Endothelial cell of umbilical vein (primary cell): ENCODE data around the gene PPP1R3F. TPM values are rescaled to one million over a fixed set of nuclear protein-coding genes. Genes with fewer than 3 reads are reported as not detected.

Experiments
- BruUV-seq: library from RNA; stranded (reverse); fragments of 400-500 nt; replicated peaks from 2 replicates; lab custom pipeline; 2021; lab: Mats Ljungman, UMichigan
- CTCF ChIA-PET: fragments of 300-600, 350-600 bp; sonication (Branson Sonifier 250); formaldehyde crosslinking; loops from one replicate; lab custom pipeline; 2021; ENCODE audit warnings: antibody characterized with exemption, inconsistent platforms; lab: Charles Lee
- POLR2A ChIA-PET: fragments of 300-600, 350-600 bp; sonication (Branson Sonifier 250); formaldehyde crosslinking; loops from one replicate; lab custom pipeline; 2021; ENCODE audit warnings: antibody characterized with exemption, inconsistent platforms; lab: Charles Lee
- DNase-seq: peaks from one replicate; pipeline ENCODE4 v3.0.0-alpha.2; 2011; ENCODE audit warnings: low read depth, low spot score
- FAIRE-seq: peaks from 2 replicates; lab custom pipeline; 2011; peaks lifted over from hg19 to GRCh38; lab: Jason Lieb, UNC
- H2AFZ ChIP-seq: 2 replicates; pipeline ENCODE4 v1.6.0; 2012; ENCODE audit warnings: low read depth, low read length, control low read depth, inconsistent platforms
- H3K27ac ChIP-seq: 2 replicates; pipeline ENCODE4 v1.5.1; 2011; ENCODE audit warnings: low read depth, mild to moderate bottlenecking, control low read depth, low read length, moderate library complexity; ENCODE audit not compliant: insufficient read depth
- H3K27me3 ChIP-seq, 2 experiments: 2 replicates each; pipeline versions ENCODE4 v1.6.0 to v1.6.1; 2011; ENCODE audit warnings: low read length in 2 of 2, mixed read lengths in 1 of 2; ENCODE audit not compliant: control insufficient read depth in 2 of 2, insufficient read depth in 2 of 2
- H3K36me3 ChIP-seq, 2 experiments: 2 replicates in 1 of 2; 3 replicates in 1 of 2; pipeline ENCODE4 v1.5.1; 2011; ENCODE audit warnings: low read length in 2 of 2, mild to moderate bottlenecking in 1 of 2, moderate library complexity in 1 of 2; ENCODE audit not compliant: control insufficient read depth in 2 of 2, insufficient read depth in 2 of 2; ENCODE audit errors: extremely low read depth in 1 of 2
- H3K4me1 ChIP-seq: 3 replicates; pipeline ENCODE4 v1.5.1; 2011; ENCODE audit warnings: mild to moderate bottlenecking, low read length; ENCODE audit not compliant: control insufficient read depth, insufficient read depth; ENCODE audit errors: extremely low read depth
- H3K4me2 ChIP-seq: 2 replicates; pipeline ENCODE4 v1.6.1; 2011; ENCODE audit warnings: low read length, control low read depth, mixed read lengths; ENCODE audit not compliant: insufficient read depth
- H3K4me3 ChIP-seq, 3 experiments: fragments of 200-600 bp in 1 of 3; sonication (generic), shearing (Covaris generic) in 1 of 3; replicated peaks in 1 of 3; 2 replicates each; pipeline ENCODE4 v1.5.1; 2011 to 2016; ENCODE audit warnings: control low read depth in 3 of 3, low read length in 3 of 3, mild to moderate bottlenecking in 2 of 3, inconsistent platforms in 1 of 3, low read depth in 1 of 3, moderate library complexity in 1 of 3; ENCODE audit not compliant: insufficient read depth in 1 of 3
- H3K79me2 ChIP-seq: 2 replicates; pipeline ENCODE4 v1.6.0; 2012; ENCODE audit warnings: low read length, inconsistent platforms; ENCODE audit not compliant: control insufficient read depth, insufficient read depth
- H3K9ac ChIP-seq: replicated peaks from 2 replicates; pipeline ENCODE3; 2011; ENCODE audit warnings: low read length, control low read depth; ENCODE audit not compliant: insufficient read depth; ENCODE audit errors: extremely low read depth
- H3K9me1 ChIP-seq: replicated peaks from 3 replicates; pipeline ENCODE4 v1.6.0; 2011; ENCODE audit warnings: mild to moderate bottlenecking, low read length; ENCODE audit not compliant: control insufficient read depth, insufficient read depth; ENCODE audit errors: extremely low read depth
- H3K9me3 ChIP-seq: replicated peaks from 2 replicates; pipeline ENCODE4 v1.5.1; 2012; ENCODE audit warnings: low read length, inconsistent platforms; ENCODE audit not compliant: control insufficient read depth, insufficient read depth
- H4K20me1 ChIP-seq: replicated peaks from 2 replicates; pipeline ENCODE3; 2011; ENCODE audit warnings: mild to moderate bottlenecking, low read length; ENCODE audit not compliant: control insufficient read depth, insufficient read depth; ENCODE audit errors: extremely low read depth
- FOS ChIP-seq: IDR thresholded peaks from 2 replicates; pipeline ENCODE4 v1.6.1; 2011; ENCODE audit warnings: mild to moderate bottlenecking, low read length, moderate library complexity, borderline replicate concordance; ENCODE audit not compliant: insufficient read depth
- JUN ChIP-seq: IDR thresholded peaks from 2 replicates; pipeline ENCODE4 v1.6.1; 2011; ENCODE audit warnings: borderline replicate concordance, low read depth; ENCODE audit not compliant: insufficient read length, insufficient read depth
- MAX ChIP-seq: IDR thresholded peaks from 2 replicates; pipeline ENCODE4 v1.6.1; 2011; ENCODE audit not compliant: insufficient read depth, insufficient read length
- MYC ChIP-seq: IDR thresholded peaks from one replicate; pipeline ENCODE4 v1.6.1; 2011; ENCODE audit warnings: mild to moderate bottlenecking, low read depth, low read length
- POLR2A ChIP-seq: IDR thresholded peaks from 2 replicates; pipeline ENCODE4 v1.6.1; 2012; ENCODE audit warnings: low read depth, mild to moderate bottlenecking, control low read depth, low read length
- POLR2AphosphoS5 ChIP-seq: IDR thresholded peaks from 2 replicates; pipeline ENCODE4 v1.6.1; 2012; ENCODE audit warnings: low read depth, mild to moderate bottlenecking, control low read depth, low read length, moderate library complexity; ENCODE audit not compliant: insufficient read depth
- dilution Hi-C: fragments of 300-500 bp; cut with MboI; formaldehyde crosslinking; loops from one replicate; pipeline ENCODE4 v1.15.0; 2019; ENCODE audit warnings: low sequenced_read_pairs; ENCODE audit not compliant: extremely low pct_ligation_motif_present
- intact Hi-C: fragments of 100-400 bp; cut with micrococcal nuclease; formaldehyde crosslinking; loops from one replicate; pipeline ENCODE4 v1.10.0; 2022
- polyA plus RNA-seq, 4 experiments: library from polyadenylated mRNA; depleted of rRNA in 3 of 4; stranded (reverse) in 3 of 4; unstranded in 1 of 4; fragments of >200 nt; gene quantifications; 2 replicates each; pipeline versions ENCODE4 v1.2.1 to v1.2.3, GENCODE V29; 2011 to 2012; ENCODE audit warnings: missing spikeins in 1 of 4
- total RNA-seq: library from RNA; stranded (reverse); gene quantifications from 2 replicates; pipeline ENCODE4 v1.2.3, GENCODE V29; 2021

The PPP1R3F gene
- total and polyA plus RNA-seq, 2 donors (not counting 3 experiments of a cell fraction or from before 2014, with no cell fraction given): 1.5 to 2.5 TPM

- BruUV-seq: no TSS peak
- no peaks in the 10 kb centered on the region for H3K79me2 ChIP-seq
- H3K27me3 ChIP-seq: no peaks in the 10 kb centered on the region
- intact Hi-C loops: no loop called here
- no peak overlapping the region for H3K27ac ChIP-seq
- CTCF ChIA-PET: no interaction called here
- no peak for FAIRE-seq
- no peak overlapping the region for H2AFZ ChIP-seq
- TF ChIP-seq MAX (no peak), POLR2AphosphoS5 (no peak), JUN (no peak), POLR2A (no peak), FOS (no peak)
- no peaks in the 10 kb centered on the region for H3K9me3 ChIP-seq
- peaks cover 0 to 4% of the 10 kb centered on the region in 2 experiments for H3K36me3 ChIP-seq
- no peak overlapping the region for H3K9ac ChIP-seq
- H4K20me1 ChIP-seq: no peaks in the 10 kb centered on the region
- no peak overlapping the region for H3K4me2 ChIP-seq
- peaks cover 3% of the 10 kb centered on the region for H3K4me1 ChIP-seq
- POLR2A ChIA-PET: no interaction called here
- no peaks in the 10 kb centered on the region for H3K9me1 ChIP-seq
- dilution Hi-C loops: no loop called here
- no peak for DNase-seq
- H3K4me3 ChIP-seq: no peak overlapping the region
Measured at GRCh38 chrX:49243166-49243565, 26.4 kb upstream of the PPP1R3F start.

- ChIA-PET POLR2A (no interaction called here), CTCF (no interaction called here)
- Histone ChIP-seq H3K9me3 (no peaks in the 10 kb centered on the region), H4K20me1 (no peaks in the 10 kb centered on the region), H2AFZ (no peak overlapping the region), H3K4me1 (peaks cover 3% of the 10 kb centered on the region), H3K4me3 (no peak overlapping the region), H3K36me3 (peaks cover 0 to 9% of the 10 kb centered on the region in 2 experiments), H3K79me2 (no peaks in the 10 kb centered on the region), H3K27me3 (no peaks in the 10 kb centered on the region), H3K4me2 (no peak overlapping the region), H3K27ac (no peak overlapping the region), H3K9ac (no peak overlapping the region), H3K9me1 (no peaks in the 10 kb centered on the region)
- DNase-seq (no peak), FAIRE-seq (no peak)
- dilution Hi-C loops: no loop called here
- BruUV-seq: no TSS peak
- intact Hi-C loops: no loop called here
- TF ChIP-seq MYC: no peak
- TF ChIP-seq POLR2AphosphoS5: no peak
Measured at GRCh38 chrX:49244207-49244606, 25.4 kb upstream of the PPP1R3F start.
